GM21526 (cell line): Measurements from ENCODE around the gene KCTD18.

ENCODE experiments used
- ATAC-seq: cut with Tn5 transposase; IDR thresholded peaks from one replicate; pipeline ENCODE4 v1.9.1; 2021; ENCODE audit warnings: moderate library complexity; ENCODE audit not compliant: unreplicated experiment, low FRiP score

KCTD18 gene

GRCh38 chr2:200488169-200488568 is 21.7 kb downstream of the KCTD18 start:
- no peak for ATAC-seq

- ATAC-seq: no peak
Measured at GRCh38 chr2:200486529-200486928, 23.3 kb downstream of the KCTD18 start.

GRCh38 chr2:200484934-200485333 is 24.9 kb downstream of the KCTD18 start:
- no peak for ATAC-seq

GRCh38 chr2:200483729-200484198 is 26.1 kb downstream of the KCTD18 start:
- no peak for ATAC-seq

GRCh38 chr2:200482194-200482593 is 27.7 kb downstream of the KCTD18 start:
- ATAC-seq: no peak

GRCh38 chr2:200479692-200480265 is 30.1 kb downstream of the KCTD18 start:
- ATAC-seq: no peak

- ATAC-seq: no peak
Measured at GRCh38 chr2:200477667-200478131, 32.2 kb downstream of the KCTD18 start.

- ATAC-seq: no peak
Measured at GRCh38 chr2:200476836-200477235, 33.0 kb downstream of the KCTD18 start.

- ATAC-seq: no peak
Measured at GRCh38 chr2:200475795-200476194, 34.1 kb downstream of the KCTD18 start.

GRCh38 chr2:200472853-200473464 is 36.9 kb downstream of the KCTD18 start:
- ATAC-seq: no peak

GRCh38 chr2:200471928-200472645 is 37.8 kb downstream of the KCTD18 start:
- ATAC-seq: peak; percentile 10

- ATAC-seq: peak; percentile 76
Measured at GRCh38 chr2:200471324-200471848, 38.5 kb downstream of the KCTD18 start.

GRCh38 chr2:200470230-200470629 is 39.6 kb downstream of the KCTD18 start:
- no peak for ATAC-seq

GRCh38 chr2:200469708-200470211 is 40.1 kb downstream of the KCTD18 start:
- no peak for ATAC-seq

GRCh38 chr2:200467806-200468681 is 41.8 kb downstream of the KCTD18 start:
- ATAC-seq: no peak

- ATAC-seq: no peak
Measured at GRCh38 chr2:200466425-200467418, 43.1 kb downstream of the KCTD18 start.

- ATAC-seq: no peak
Measured at GRCh38 chr2:200463452-200463851, 46.4 kb downstream of the KCTD18 start.

- no peak for ATAC-seq
Measured at GRCh38 chr2:200461846-200462710, 47.8 kb downstream of the KCTD18 start.
